Measurements from ENCODE around the gene TMEM92. TPM values are rescaled to one million over a fixed set of nuclear protein-coding genes. Genes with fewer than 3 reads are reported as not detected.

TMEM92 gene
- total RNA-seq, 1 donor from 2014 or later: 1.6 TPM

- H3K27ac Mint-ChIP-seq: no peak overlapping the region
- no peaks in the 10 kb centered on the region for H3K36me3 Mint-ChIP-seq
- H3K4me1 Mint-ChIP-seq (ENCODE audit: unreplicated experiment): peaks cover 23% of the 10 kb centered on the region
- DNase-seq (ENCODE audit: extremely low spot score, unreplicated experiment): no peak
- TF ChIP-seq, protein P1, sequence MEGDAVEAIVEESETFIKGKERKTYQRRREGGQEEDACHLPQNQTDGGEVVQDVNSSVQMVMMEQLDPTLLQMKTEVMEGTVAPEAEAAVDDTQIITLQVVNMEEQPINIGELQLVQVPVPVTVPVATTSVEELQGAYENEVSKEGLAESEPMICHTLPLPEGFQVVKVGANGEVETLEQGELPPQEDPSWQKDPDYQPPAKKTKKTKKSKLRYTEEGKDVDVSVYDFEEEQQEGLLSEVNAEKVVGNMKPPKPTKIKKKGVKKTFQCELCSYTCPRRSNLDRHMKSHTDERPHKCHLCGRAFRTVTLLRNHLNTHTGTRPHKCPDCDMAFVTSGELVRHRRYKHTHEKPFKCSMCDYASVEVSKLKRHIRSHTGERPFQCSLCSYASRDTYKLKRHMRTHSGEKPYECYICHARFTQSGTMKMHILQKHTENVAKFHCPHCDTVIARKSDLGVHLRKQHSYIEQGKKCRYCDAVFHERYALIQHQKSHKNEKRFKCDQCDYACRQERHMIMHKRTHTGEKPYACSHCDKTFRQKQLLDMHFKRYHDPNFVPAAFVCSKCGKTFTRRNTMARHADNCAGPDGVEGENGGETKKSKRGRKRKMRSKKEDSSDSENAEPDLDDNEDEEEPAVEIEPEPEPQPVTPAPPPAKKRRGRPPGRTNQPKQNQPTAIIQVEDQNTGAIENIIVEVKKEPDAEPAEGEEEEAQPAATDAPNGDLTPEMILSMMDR (conservative IDR thresholded peaks at IDR 0.05): no peak
- no peak overlapping the region for H3K4me3 Mint-ChIP-seq
- no peaks in the 10 kb centered on the region for H3K27me3 Mint-ChIP-seq
- H3K9me3 Mint-ChIP-seq: no peaks in the 10 kb centered on the region
These were observed 34.4 kb downstream of the TMEM92 start for GRCh38 chr17:50308666-50309065.

- TF ChIP-seq, protein P1 (conservative IDR thresholded peaks at IDR 0.05): no peak
- Mint-ChIP-seq H3K36me3 (no peaks in the 10 kb centered on the region), H3K4me3 (no peak overlapping the region), H3K27me3 (no peaks in the 10 kb centered on the region), H3K27ac (no peak overlapping the region), H3K9me3 (no peaks in the 10 kb centered on the region), H3K4me1 (ENCODE audit: unreplicated experiment) (peaks cover 15% of the 10 kb centered on the region)
- no peak for DNase-seq (ENCODE audit: extremely low spot score, unreplicated experiment)
These were observed 36.3 kb downstream of the TMEM92 start for GRCh38 chr17:50310455-50311111.

- DNase-seq (ENCODE audit: extremely low spot score, unreplicated experiment): no peak
- TF ChIP-seq, protein P1 (conservative IDR thresholded peaks at IDR 0.05): no peak
- H3K4me3 Mint-ChIP-seq: no peak overlapping the region
- peaks cover 18% of the 10 kb centered on the region for H3K4me1 Mint-ChIP-seq (ENCODE audit: unreplicated experiment)
- no peak overlapping the region for H3K27ac Mint-ChIP-seq
- no peaks in the 10 kb centered on the region for H3K9me3 Mint-ChIP-seq
- no peaks in the 10 kb centered on the region for H3K27me3 Mint-ChIP-seq
- no peaks in the 10 kb centered on the region for H3K36me3 Mint-ChIP-seq
These were observed 36.8 kb downstream of the TMEM92 start for GRCh38 chr17:50311112-50311460.

DNA sequence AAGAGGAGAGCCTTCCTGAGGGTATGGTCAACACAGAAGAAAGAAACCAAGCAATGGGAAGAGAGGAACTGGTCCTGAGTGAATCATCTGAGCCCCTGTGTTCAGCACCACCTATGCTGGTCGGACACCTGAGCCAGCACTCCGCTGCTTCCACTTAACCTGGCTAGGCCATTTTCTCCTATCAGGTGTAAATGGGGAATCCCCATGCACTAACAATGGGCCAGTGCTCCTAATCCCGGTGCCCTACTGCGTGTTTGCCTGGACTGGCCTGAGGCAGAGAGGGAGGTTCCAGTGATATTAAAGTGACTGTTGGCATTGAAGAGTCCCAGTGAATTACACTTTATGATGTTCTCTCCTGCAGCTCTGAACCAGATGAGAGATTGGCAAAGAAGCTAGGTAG lies 37.2 kb downstream of the TMEM92 start:
- H3K4me1 Mint-ChIP-seq (ENCODE audit: unreplicated experiment): peaks cover 20% of the 10 kb centered on the region
- no peak overlapping the region for H3K4me3 Mint-ChIP-seq
- DNase-seq (ENCODE audit: extremely low spot score, unreplicated experiment): no peak
- no peaks in the 10 kb centered on the region for H3K9me3 Mint-ChIP-seq
- H3K27me3 Mint-ChIP-seq: no peaks in the 10 kb centered on the region
- no peaks in the 10 kb centered on the region for H3K36me3 Mint-ChIP-seq
- TF ChIP-seq, protein P1 (conservative IDR thresholded peaks at IDR 0.05): no peak
- H3K27ac Mint-ChIP-seq: no peak overlapping the region

DNA sequence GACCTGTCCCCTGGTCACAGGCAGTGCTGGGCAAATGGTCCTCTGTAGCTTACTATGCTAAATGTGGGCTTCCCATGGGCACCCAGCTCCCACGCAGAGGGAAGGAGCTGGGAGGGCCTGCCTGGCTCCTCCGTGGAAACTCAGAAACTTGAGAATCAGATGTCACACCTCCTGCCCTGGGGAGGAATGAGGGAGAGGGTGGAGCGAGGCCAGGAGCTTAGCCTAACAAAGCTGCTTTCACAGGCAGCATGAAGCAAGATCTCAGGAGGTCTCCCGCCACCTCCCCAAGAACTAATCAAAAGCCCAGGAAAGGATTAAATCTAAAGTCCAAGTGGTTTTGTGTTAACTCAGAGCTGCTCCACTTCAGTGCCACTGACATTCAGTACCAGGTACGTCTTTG lies 38.0 kb downstream of the TMEM92 start:
- Mint-ChIP-seq H3K36me3 (no peaks in the 10 kb centered on the region), H3K27ac (no peak overlapping the region), H3K4me1 (ENCODE audit: unreplicated experiment) (peaks cover 20% of the 10 kb centered on the region), H3K27me3 (no peaks in the 10 kb centered on the region), H3K9me3 (no peaks in the 10 kb centered on the region), H3K4me3 (no peak overlapping the region)
- no peak for DNase-seq (ENCODE audit: extremely low spot score, unreplicated experiment)
- TF ChIP-seq, protein P1 (conservative IDR thresholded peaks at IDR 0.05): no peak

Measured in type B pancreatic cell (in vitro differentiated cells).